Adrenal gland (tissue), 5 donors: ENCODE results near the gene LRRC1.
"Not testable (repeated sequence)": the region's sequence is repeated elsewhere in the genome, so short reads cannot be mapped to it uniquely, and the experiment has no call there.

Experiments
- POLR2A ChIP-seq, 2 donors: fragments of 450-650 bp; IDR thresholded peaks; one replicate each; pipeline ENCODE4 v1.6.1; 2017; ENCODE audit warnings: antibody characterized with exemption in 2 of 2, mild to moderate bottlenecking in 2 of 2, moderate library complexity in 1 of 2
- TF ChIP-seq, protein P1 (sequence below), 6 experiments: fragments of 450-650 bp in 4 of 6; fragments of 200-600 bp in 2 of 6; sonication (generic) in 1 of 6; IDR thresholded peaks; 1 replicate in 5 of 6; 2 replicates in 1 of 6; pipeline versions ENCODE4 v1.5.1 to v1.8.0; 2016 to 2021; ENCODE audit warnings: antibody characterized with exemption in 6 of 6, mild to moderate bottlenecking in 2 of 6, moderate library complexity in 1 of 6
- donor health status: DM: no; HTN: no; CAD: no.

DNA sequence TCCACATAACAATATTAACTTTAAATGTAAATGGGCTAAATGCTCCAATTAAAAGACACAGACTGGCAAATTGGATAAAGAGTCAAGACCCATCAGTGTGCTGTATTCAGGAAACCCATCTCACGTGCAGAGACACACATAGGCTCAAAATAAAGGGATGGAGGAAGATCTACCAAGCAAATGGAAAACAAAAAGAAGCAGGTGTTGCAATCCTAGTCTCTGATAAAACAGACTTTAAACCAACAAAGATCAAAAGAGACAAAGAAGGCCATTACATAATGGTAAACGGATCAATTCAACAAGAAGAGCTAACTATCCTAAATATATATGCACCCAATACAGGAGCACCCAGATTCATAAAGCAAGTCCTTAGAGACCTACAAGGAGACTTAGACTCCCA lies 18.7 kb upstream of the LRRC1 start:
- TF ChIP-seq, protein P1, sequence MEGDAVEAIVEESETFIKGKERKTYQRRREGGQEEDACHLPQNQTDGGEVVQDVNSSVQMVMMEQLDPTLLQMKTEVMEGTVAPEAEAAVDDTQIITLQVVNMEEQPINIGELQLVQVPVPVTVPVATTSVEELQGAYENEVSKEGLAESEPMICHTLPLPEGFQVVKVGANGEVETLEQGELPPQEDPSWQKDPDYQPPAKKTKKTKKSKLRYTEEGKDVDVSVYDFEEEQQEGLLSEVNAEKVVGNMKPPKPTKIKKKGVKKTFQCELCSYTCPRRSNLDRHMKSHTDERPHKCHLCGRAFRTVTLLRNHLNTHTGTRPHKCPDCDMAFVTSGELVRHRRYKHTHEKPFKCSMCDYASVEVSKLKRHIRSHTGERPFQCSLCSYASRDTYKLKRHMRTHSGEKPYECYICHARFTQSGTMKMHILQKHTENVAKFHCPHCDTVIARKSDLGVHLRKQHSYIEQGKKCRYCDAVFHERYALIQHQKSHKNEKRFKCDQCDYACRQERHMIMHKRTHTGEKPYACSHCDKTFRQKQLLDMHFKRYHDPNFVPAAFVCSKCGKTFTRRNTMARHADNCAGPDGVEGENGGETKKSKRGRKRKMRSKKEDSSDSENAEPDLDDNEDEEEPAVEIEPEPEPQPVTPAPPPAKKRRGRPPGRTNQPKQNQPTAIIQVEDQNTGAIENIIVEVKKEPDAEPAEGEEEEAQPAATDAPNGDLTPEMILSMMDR (IDR thresholded peaks at IDR 0.05): not testable (repeated sequence)
- not testable (repeated sequence) for TF ChIP-seq POLR2A (IDR thresholded peaks at IDR 0.05)
